ENCODE data around the gene PABPN1. TPM values are rescaled to one million over a fixed set of nuclear protein-coding genes. Genes with fewer than 3 reads are reported as not detected.

The PABPN1 gene
- total RNA-seq, 4 donors from 2014 or later = 58.2 to 78.4 (median 59.2) TPM

GRCh38 chr14:23370221-23370620, 49.0 kb downstream of the PABPN1 start:
- TF ChIP-seq CTCF (IDR thresholded peaks at IDR 0.05) = no peak
- DNase-seq (ENCODE audit: low spot score) (no peak), ATAC-seq (ENCODE audit: low FRiP score) (no peak)

- no peak for TF ChIP-seq CTCF (IDR thresholded peaks at IDR 0.05)
- DNase-seq (ENCODE audit: low spot score) (no peak), ATAC-seq (ENCODE audit: low FRiP score) (no peak)
Measured at GRCh38 chr14:23371865-23372264, 50.6 kb downstream of the PABPN1 start.

- ATAC-seq (ENCODE audit: low FRiP score) (no peak), DNase-seq (ENCODE audit: low spot score) (no peak)
- no peak for TF ChIP-seq CTCF (IDR thresholded peaks at IDR 0.05)
Measured at GRCh38 chr14:23372509-23372908, 51.3 kb downstream of the PABPN1 start, which contains the start of gene IL25. Gene IL25 (plus strand): TSS chr14:23372809.

- no peak for TF ChIP-seq CTCF (IDR thresholded peaks at IDR 0.05)
- ATAC-seq (ENCODE audit: low FRiP score) = no peak
- DNase-seq (ENCODE audit: low spot score) = no peak
Measured at GRCh38 chr14:23373041-23373440, 51.8 kb downstream of the PABPN1 start.

Other genes starting within 250 kb of the PABPN1 start
- gene ACIN1, start 226.3 kb upstream of the PABPN1 start, total RNA-seq = 100 to 1,000 TPM in 3 of 4 donors, 10 to 100 TPM in 1; 85.6 to 143 (median 120) TPM
- 10 to 100 TPM; 39.2 to 46.7 (median 43.6) TPM for gene C14orf119, start 226.0 kb upstream of the PABPN1 start, total RNA-seq
- under 1 TPM in 1 of 4 donors, not detected in 3; 0.25 TPM for gene CIROP, start 216.5 kb upstream of the PABPN1 start, total RNA-seq
- 1 to 10 TPM in 1 of 4 donors, under 1 TPM in 2, not detected in 1; 0.36 to 2.7 (median 0.37) TPM for gene CEBPE, start 202.2 kb upstream of the PABPN1 start, total RNA-seq
- 100 to 1,000 TPM in 1 of 4 donors, 10 to 100 TPM in 3; 40.2 to 106 (median 92.1) TPM for gene SLC7A8, start 137.8 kb upstream of the PABPN1 start, total RNA-seq
- not detected for gene RNF212B, start 83.5 kb upstream of the PABPN1 start, total RNA-seq
- gene HOMEZ, start 35.3 kb upstream of the PABPN1 start, total RNA-seq = 10 to 100 TPM in 2 of 4 donors, 1 to 10 TPM in 2; 3.5 to 13.6 (median 10.6) TPM
- 10 to 100 TPM in 1 of 4 donors, 1 to 10 TPM in 3; 5.9 to 12.9 (median 6.9) TPM for gene PPP1R3E, start 18.6 kb upstream of the PABPN1 start, total RNA-seq
- 10 to 100 TPM; 37.2 to 62.7 (median 51.8) TPM for gene BCL2L2, start 14.6 kb upstream of the PABPN1 start, total RNA-seq
- gene SLC22A17, start 31.4 kb downstream of the PABPN1 start, total RNA-seq = 10 to 100 TPM in 1 of 4 donors, 1 to 10 TPM in 3; 7.7 to 13.0 (median 8.4) TPM
- 10 to 100 TPM in 1 of 4 donors, 1 to 10 TPM in 3; 3.0 to 15.8 (median 7.1) TPM for gene EFS, start 43.7 kb downstream of the PABPN1 start, total RNA-seq
- gene IL25, start 51.4 kb downstream of the PABPN1 start, total RNA-seq = not detected
- not detected for gene CMTM5, start 55.6 kb downstream of the PABPN1 start, total RNA-seq
- gene MYH6, start 86.8 kb downstream of the PABPN1 start, total RNA-seq = not detected
- not detected for gene MYH7, start 114.2 kb downstream of the PABPN1 start, total RNA-seq
- 10 to 100 TPM; 25.4 to 62.3 (median 33.5) TPM for gene NGDN, start 148.2 kb downstream of the PABPN1 start, total RNA-seq
- gene ZFHX2, start 230.3 kb downstream of the PABPN1 start, total RNA-seq = 1 to 10 TPM in 1 of 4 donors, under 1 TPM in 3; 0.63 to 1.8 (median 0.73) TPM
- 10 to 100 TPM; 12.5 to 19.6 (median 16.7) TPM for gene THTPA, start 234.8 kb downstream of the PABPN1 start, total RNA-seq
- gene AP1G2, start 246.3 kb downstream of the PABPN1 start, total RNA-seq = 10 to 100 TPM; 49.5 to 72.9 (median 58.0) TPM